Stimulated activated CD4-positive, alpha-beta T cell treated with anti-CD3 and anti-CD28 coated beads, Interleukin-1b, Interleukin-23, amount 100 ng/mL, for 4 hours (primary cell): ENCODE results near the gene EXD3.

Experiments
- DNase-seq, 2 donors: peaks; one replicate each; pipeline ENCODE4 v3.0.0-alpha.2; 2020; ENCODE audit warnings: low read depth in 2 of 2

Gene EXD3

DNA sequence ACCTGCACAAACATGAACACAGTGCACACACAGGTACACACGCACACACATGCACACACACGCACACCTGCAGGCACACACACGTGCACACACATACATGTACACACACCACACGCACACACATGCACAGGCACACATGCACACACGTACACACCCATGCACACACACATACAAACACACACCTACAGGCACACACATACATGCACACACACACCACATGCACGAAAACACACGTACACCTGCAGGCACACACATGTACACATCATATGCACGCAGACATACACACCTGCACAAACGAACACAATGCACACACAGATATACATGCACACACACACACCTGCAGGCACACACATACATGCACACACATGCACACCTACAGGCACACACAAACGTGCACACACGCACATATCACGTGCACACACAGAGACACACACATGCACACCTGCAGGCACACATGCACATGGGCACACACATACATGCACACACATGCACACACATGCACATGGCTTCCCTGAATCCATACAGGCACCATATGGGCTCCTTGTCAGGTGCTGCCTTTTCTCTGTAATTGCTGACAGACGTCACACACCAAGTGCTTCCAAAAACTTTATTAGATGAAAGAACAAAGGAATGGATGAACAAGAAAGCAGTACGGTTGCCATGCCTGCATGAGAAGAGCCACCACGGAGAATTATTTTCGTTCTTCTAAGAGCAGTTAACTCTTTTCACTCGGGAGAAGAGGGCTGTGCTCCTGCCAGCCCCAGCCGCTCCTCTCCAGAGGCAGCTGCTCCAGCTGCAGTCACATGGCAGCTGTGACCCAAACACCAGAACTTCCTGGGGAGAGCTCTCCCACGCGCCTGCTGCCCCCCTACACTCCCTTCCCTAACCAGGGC lies 57.2 kb downstream of the EXD3 start:
- no peak for DNase-seq

DNA sequence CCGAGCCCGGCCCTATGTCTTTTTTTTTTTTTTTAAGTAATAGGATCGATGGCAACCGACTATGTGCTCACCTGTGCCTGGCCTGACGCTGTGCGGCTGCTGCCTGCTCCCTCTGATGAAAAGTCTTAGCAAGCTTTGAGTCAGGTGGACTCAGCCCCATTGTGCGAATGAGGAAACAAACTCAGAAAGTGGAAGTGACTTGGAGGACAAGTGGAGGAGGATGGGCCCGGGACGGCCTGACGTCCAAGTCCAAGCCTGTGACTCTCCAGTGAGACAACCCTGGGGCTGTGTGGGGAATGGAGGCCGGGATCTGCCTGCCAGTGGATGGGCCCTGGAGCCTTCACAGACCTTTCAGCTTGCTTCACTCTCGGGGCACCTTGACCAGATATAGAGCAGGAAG lies 57.9 kb downstream of the EXD3 start:
- DNase-seq = no peak

DNA sequence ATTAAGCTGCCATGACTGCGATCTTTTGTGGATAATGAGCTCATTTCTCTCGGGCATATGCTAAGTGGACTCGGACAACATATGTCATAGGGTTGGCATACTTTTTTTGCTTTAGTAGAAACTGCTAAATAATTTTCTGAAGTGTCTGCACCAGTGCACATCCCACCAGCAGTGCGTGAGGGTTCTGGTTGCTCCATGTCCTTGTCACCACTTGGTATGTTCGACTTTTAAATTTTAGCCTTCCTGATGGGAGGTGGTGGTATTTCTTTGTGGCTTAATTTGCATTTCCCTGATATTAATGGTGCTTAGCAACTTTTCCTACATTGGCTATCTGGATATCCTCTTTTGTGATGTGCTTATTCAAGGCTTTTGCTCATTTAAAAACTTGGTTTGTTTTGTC lies 63.1 kb downstream of the EXD3 start:
- DNase-seq = no peak

DNA sequence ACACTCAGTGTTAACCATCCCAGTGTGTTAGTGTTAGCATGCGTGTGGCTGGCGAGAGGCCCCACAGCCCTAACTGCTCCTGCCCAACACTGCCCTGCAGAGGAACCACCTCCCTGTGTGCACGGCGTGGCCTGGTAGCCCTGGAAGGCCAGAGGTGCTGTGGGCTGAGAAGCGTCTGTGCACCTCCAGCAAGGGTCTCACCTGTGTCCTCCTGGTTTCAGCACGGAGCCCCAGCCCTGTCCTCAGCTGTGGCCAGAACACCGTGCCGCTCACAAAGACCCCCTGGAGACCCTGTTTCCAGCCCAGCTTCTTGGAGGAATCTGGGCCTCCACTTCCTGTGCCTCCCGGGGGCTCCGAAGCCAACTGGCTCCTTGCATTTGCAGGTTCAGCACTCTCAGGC lies 64.8 kb downstream of the EXD3 start:
- no peak for DNase-seq

DNA sequence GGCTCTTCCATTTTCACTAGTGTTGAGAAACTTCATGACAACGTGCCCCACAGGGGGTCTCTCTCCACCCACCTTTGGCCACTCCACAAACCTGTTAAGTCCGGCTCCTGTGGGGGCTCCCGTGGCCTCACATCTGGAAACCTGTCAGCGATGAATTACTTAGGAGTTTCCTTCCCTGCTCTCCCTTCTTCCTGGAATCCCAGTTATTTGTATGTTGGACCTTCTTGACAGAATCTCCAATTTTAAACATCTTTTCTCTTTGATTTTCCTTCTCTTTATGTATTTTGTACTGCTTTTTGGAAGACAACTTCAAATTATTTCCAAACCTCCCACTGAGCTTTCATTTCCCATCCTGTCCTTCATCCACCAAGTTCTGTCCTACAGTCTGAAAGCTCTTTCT lies 65.8 kb downstream of the EXD3 start:
- DNase-seq = no peak

DNA sequence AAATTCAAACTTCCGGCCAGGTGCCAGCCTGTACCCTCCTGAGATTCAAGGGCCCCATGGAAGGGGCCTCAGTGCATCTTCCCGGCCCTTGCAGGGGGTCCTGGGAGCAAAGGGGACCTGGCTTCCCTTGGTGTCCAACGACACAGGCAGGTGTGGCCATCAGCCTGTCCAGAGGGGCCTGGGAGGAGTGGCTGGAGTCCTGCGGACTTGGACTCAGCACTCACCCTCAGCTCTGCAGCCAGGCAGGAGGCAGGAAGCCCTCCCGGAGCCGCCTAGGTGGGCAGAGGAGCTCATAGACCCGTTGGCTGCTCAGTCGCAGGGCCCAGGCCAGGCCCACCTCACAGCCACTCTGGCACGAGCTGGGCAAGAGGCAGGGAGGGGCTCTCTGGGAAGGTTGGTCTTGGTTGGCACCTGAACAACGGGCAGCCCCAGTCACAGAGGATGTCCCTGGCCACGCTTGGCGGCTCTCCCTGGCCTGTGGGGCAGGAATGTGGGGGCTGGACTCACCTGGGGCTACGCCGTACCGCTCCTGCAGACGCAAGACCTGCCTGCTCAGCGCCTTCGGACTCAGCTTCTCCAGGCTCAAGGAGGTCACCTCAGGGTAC lies 67.1 kb downstream of the EXD3 start:
- no peak for DNase-seq

DNA sequence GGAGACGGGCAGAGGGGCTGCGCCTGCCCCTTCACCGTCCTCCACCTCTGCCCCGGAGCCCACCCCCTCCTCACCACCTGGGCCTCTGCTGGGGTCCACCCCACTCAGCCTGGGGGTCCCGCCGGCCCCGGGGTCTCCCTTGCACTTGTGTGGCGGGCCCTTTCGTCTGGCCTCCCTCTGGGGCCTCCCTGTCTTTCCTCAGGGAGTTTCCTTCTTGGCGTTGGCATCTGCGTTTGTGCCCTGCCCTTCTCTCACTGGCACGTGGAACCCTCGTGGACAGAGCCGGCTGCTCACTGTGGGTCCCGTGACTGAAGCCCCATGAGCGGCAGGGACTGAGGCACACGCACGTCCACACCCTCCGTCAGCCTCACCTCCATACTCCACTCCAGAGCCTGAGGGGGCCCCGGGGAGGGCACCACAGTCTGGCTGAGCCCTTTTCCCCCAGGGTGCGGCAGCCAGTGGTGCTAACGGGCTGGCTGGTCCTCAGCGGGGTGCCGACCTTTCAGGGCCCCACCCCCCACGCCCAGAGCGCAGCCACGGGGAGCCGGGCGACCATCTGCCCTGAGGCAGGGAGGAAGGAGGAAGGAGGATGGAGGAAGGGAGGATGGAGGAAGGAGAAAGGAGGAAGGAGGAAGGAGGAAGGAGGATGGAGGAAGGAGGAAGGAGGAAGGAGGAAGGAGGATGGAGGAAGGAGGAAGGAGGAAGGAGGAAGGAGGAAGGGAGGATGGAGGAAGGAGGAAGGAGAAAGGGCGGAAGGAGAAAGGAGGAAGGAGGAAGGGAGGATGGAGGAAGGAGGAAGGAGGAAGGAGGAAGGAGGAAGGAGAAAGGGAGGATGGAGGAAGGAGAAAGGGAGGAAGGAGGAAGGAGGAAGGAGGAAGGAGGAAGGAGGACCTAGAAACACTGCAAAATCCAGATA lies 67.9 kb downstream of the EXD3 start:
- DNase-seq = no peak

DNA sequence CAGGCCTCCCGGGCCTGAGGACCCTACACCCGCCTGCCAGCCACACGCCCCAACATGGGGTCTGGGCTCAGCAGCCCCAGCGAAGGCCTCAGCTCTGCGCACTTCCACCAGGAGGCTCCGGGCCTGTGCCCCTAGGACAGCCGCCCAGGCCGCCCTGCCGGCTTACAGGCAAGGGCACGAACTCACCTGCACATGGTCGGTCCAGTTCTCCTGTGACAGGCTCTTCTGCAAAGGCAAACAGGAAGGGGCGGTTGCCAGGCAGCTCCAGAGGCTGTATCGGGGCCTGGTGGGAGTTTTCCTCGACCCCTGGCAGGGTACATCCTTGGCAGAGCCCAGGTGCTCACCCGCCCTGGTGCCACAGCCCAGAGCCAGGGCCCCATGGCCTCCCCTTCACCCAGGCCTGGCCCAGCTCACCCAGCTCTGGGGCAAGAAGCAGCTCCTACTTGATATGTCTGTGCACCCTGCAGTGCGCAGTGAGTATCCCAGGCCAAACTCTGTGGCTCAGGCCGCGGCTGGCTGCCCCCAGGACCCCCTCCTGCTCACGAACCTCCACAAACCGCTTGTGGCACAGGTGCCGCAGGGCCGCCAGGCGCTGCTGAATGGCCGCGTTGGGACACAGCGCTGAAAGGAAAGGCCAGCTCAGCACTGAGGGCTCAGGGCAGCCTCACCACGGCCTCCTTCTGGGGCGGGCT lies 68.7 kb downstream of the EXD3 start:
- DNase-seq = no peak

DNA sequence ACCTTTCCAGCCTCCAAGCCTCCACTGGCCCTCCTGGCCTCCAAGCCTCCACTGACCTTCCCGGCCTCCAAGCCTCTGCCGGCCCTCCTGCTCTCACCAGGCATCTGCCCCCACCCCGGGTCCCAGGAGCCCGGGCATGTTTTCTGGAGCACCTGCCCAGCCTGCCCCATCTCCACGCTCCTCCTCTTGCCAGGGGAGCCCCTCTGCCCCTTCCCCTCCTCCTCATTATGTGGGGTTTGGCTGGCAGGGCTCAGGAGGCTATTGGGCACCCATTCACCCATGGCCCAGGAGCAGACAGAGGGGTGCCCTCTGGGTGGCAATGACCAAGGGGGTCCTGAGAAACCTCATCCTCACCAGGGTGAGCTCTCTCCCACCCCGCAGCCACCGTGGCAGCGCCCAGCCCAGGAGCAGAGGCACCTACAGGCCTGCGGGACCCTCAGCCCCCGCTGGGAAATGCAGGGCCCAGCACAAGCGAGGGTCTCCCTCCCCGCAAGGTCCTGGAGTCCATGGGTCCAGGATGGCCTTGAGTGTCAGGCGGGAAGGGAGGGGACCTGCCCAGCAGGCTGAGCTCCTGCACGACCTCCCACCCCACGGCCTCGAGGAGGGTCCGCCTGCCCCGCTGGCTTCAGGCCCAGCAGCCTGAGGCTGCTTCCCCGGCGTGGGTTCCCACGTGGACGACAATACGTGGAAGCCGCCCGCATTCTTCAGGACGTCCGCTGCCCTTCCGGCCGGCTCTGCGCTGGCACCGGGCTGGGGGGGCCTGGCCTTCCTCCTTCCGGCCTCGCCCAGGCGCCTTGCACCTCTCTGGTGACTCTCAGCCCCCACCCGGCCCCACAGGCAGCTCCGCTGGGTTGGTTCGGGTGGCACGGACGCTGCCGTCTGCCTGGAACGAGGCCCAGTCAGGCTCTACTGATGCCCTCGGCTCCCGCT lies 69.5 kb downstream of the EXD3 start:
- DNase-seq = no peak

DNA sequence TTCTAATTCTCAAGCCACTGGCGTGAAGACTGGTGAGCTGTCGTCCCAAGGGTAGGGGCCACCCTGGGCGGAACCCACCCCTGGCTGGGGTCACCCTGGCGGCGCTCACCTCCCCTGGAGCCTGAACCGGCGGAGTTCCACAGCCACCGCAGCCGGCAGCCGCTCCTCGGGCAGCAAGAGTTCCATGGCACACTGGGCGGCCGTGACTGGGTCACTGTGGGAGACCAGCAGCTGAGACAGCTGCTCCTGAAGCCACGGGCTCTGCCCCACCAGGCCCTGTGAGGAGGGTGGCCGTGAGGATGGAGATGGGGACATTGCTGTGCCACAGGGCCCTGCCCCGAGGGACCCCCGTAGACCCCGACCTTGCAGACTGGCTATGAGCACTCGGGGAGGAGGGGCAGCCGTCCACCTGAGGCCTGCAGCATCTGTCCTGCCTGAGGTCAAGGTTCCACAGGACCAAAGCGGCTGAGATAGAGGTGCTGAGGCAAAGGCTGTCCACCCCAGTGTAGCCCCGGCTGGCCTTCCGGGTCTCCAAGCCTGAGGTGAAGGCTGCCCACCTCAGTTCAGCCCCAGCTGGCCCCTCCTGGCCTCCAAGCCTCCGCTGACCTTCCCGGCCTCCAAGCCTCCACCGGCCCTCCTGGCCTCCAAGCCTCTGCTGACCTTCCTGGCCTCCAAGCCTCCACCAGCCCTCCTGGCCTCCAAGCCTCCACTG lies 70.3 kb downstream of the EXD3 start:
- DNase-seq = no peak

DNA sequence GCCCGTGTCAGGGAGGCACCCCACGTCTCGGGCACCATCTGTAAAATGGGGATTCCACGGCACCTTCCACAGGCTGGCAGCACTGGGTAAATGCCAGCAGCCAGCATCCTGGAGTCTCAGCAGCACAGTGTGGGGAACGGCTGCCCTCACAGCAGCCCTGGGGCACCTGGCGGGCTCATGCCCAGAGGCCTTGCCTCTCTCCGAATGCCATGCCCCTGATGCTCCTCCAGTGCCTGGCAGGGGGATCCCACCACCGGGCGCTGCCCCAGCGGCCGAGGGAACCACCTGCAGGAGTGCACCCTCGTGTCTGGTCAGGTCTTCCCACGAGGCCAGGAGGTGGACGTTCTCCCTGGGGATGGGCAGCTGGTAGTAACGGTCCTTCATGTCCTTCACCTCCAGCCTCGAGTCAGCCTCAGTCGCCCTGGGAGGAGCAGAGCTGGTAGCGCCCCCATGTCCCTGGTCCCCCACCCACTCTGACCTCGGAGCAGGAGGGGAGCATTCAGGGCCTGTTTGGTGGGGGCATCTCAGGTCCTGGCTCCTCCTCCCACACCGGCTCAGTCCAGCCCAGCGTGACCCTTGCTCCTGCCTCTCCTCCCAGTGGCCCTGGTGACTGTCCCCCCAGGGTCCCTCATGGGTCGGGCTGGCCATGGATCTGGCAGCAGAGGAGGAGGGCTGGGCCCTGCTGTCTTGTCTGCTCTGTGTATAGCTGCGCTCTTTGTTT lies 71.0 kb downstream of the EXD3 start:
- DNase-seq = no peak

DNA sequence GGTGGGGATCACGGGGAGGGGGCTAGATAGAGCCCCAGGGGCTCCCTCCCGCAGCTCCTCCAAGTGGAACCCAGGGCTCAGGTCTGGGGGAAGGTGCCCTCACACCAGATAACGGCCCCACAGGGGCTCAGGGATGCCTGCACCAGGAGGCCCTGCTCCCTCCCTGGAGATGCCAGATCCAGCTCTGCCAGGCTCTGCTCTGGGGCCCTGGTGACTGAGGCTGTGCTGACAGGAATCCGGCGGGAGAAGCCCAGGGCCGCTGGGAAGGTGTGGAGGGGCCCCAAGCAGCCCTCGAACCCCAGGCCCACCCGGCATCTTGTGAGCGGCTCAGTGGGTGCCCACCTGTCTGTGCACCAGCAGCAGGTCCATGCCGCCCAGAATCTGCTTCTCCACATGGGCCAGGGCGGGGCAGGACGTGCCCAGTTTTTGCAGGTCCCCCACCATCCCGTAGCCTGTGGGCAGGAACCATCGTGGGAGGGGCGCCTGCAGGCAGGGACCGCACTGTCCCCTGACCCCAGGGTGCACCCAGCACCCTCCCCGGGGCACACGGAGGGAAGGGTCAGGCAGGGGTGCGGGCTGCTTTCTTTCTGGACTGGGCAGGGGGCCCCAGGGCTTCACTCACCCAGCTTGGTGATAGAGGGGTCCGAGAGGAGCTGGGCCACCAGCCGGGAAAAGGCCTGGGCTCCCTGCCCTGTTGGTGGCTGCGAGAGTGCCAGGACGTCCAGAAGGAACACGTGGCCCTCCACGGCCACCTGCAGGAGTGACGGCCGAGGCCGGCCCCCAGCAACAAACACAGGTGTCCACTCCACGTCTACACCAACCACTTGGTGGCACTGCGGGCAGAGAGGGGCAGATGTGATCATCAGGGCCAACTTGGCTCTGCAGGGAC lies 72.0 kb downstream of the EXD3 start:
- no peak for DNase-seq

DNA sequence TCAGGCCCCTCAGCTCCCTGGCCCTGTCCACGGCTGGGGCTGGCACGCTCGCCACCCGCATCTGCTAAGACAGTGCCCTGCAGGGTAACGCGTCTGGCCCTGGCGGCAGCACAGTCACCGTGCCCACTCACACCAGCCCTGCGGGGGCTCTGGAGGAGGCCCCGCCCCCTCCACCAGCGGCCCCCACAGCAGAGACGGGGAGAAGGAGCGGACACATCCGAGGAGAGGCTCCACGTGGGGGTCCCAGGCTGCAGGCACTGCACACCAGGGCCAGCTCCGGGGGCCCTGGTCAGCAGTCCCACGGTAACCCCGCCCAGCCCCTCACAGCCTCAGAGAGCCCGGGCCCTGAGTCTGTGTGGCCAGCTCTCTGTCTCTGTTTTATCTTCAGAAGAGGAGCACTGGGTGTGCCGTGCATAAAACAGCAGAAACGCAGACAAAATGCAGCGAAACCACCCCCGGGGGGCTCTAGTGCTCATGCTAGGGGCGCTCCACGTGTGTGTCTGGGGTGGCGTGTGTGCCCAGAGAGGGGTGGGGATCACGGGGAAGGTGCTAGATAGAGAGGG lies 73.4 kb downstream of the EXD3 start:
- no peak for DNase-seq

DNA sequence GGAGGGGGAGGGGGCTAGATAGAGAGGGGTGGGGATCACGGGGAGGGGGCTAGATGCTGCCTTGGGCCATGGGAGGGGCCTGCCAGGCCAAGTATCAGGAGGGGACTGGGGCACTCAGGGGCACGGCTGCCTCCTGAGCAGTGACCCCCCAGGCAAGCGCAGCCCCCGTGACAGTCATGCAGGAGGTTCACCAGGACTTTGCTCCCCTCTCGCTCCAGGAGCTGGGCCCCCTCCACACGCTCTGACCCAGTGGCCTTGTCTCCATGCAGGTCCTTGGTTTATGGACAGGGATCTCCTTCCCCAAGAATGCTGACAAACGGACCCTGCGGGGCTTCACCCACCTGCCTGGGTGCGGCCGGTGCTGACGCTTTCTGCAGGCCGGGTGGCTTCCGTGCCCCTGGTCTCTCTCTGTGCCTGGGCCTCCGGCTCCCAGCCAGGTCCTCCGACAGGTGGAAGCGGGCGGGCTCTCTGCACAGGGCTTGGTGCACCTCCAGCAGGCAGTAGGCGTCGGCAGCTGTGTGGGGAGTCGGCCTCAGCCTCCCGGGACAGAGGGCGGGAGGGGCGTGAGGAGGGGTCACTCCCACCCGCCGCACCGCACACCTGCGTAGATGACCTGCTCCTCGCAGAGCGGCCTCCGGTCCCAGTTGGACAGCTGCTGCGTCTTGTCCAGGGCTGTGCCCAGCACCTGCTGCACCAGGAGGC lies 74.0 kb downstream of the EXD3 start:
- DNase-seq = no peak

DNA sequence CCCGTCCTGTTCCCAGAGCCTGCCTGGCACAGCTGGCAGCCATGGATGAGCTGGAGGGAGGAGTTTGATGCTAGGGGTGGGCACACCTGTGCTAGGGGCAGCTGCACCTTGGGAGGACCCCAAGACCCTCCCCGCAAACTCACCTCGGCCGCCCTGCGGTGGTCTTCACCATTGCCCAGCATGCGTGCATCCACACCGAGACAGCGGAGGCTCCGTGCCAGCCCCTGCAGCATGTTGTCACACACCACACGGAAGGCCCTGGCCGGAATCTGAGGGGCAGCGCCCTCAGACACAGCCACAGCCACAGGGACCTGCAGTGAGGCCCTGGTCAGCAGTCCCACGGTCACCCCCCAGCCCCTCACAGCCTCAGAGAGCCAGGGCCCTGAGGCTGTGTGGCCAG lies 75.0 kb downstream of the EXD3 start:
- DNase-seq = no peak

DNA sequence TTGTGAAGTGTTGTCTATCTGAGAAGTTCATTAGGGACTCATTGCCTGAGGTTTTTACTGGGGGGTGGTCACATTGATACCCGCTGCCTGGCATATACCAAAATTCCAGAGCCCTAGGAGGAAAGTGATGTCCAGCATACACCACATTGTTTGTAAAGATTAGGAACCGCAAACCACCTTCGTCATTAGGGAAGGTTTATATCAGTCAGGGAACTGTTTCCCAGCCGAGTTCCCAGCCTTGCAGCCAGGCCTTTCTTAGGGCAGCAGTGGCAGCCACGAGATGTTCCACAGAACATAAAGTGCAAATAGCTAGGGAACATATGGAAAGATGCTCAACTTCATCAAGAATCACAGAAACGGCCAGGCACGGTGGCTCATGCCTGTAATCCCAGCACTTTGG lies 80.5 kb downstream of the EXD3 start:
- DNase-seq = no peak

DNA sequence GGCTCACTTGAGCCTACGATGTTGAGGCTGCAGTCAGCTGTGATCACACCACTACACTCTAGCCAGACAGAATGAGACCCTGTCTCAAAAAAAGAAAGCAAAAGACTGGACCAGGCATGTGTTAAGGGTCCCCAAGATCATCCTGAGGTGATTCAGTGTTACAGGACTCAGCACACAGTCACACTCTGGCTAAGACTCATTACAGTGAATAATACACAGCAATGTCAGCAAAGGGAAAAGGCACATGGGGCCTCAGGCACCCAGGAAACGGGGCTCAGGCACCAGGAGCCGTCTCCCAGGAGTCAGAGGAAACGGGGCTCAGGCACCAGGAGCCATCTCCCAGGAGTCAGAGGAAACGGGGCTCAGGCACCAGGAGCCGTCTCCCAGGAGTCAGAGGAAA lies 81.7 kb downstream of the EXD3 start:
- DNase-seq = no peak
